Gastroesophageal sphincter (tissue), 4 donors: Measurements from ENCODE around the gene MTA3. TPM values are rescaled to one million over a fixed set of nuclear protein-coding genes. Genes with fewer than 3 reads are reported as not detected.

Source experiments
- ATAC-seq: fragments of 150-250 bp; one replicate; pipeline ENCODE4 v1.9.1; 2016; ENCODE audit warnings: mild to moderate bottlenecking, moderate library complexity
- H3K27ac ChIP-seq, 4 donors: fragments of 200-600 bp; sonication (generic) in 3 of 4; 1 replicate in 3 of 4; 2 replicates in 1 of 4; pipeline ENCODE4 v1.5.1; 2016 to 2019
- H3K27me3 ChIP-seq: fragments of 200-600 bp; sonication (generic); one replicate; pipeline ENCODE4 v1.5.1; 2019
- H3K36me3 ChIP-seq, 2 donors: fragments of 200-600 bp; sonication (generic); one replicate each; pipeline ENCODE4 v1.5.1; 2019; ENCODE audit warnings: control low read depth in 1 of 2
- H3K4me1 ChIP-seq, 3 donors: fragments of 200-600 bp; sonication (generic); 1 replicate in 2 of 3; 2 replicates in 1 of 3; pipeline ENCODE4 v1.5.1; 2016 to 2019; ENCODE audit warnings: control low read depth in 2 of 3
- H3K4me3 ChIP-seq, 2 donors: fragments of 200-600 bp; sonication (generic); one replicate each; pipeline ENCODE4 v1.5.1; 2019; ENCODE audit warnings: mild to moderate bottlenecking in 1 of 2, moderate library complexity in 1 of 2
- H3K9me3 ChIP-seq, 3 donors: fragments of 200-600 bp; sonication (generic); one replicate each; pipeline ENCODE4 v1.5.1; 2017 to 2019; ENCODE audit warnings: control low read depth in 2 of 3
- EP300 ChIP-seq: sonication (generic); formaldehyde crosslinking; IDR thresholded peaks from one replicate; pipeline ENCODE4 v1.6.1; 2017; ENCODE audit warnings: antibody characterized with exemption, mild to moderate bottlenecking
- POLR2A ChIP-seq, 2 donors: fragments of 450-650 bp; IDR thresholded peaks; one replicate each; pipeline ENCODE4 v1.6.1; 2017; ENCODE audit warnings: antibody characterized with exemption in 2 of 2, mild to moderate bottlenecking in 2 of 2, moderate library complexity in 1 of 2
- POLR2AphosphoS5 ChIP-seq: sonication (generic); formaldehyde crosslinking; IDR thresholded peaks from one replicate; pipeline ENCODE4 v1.6.1; 2017; ENCODE audit warnings: antibody characterized with exemption
- WGBS, 2 donors: methylation state at CpG; one replicate each; pipeline ENCODE4 v1.1.5; 2018; ENCODE audit warnings: low coverage in 1 of 2; 5-methylcytosine and 5-hydroxymethylcytosine counted together
- total RNA-seq, 4 donors: library from RNA; depleted of rRNA; stranded (reverse); fragments of >200 nt; gene quantifications; one replicate each; pipeline ENCODE4 v1.1.0, GENCODE V29; 2016
- TF ChIP-seq, protein P1 (sequence below), 4 experiments: fragments of 200-600 bp in 2 of 4; fragments of 450-650 bp in 2 of 4; sonication (generic) in 1 of 4; IDR thresholded peaks; one replicate each; pipeline ENCODE4 v1.5.1; 2017 to 2019; ENCODE audit warnings: antibody characterized with exemption in 4 of 4, mild to moderate bottlenecking in 2 of 4, moderate library complexity in 2 of 4

The MTA3 gene
- total RNA-seq, 4 donors from 2014 or later: 22.7 to 56.2 (median 29.3) TPM

- H3K9me3 ChIP-seq: peaks cover 0 to 10% (median 0%) of the 10 kb centered on the region in 3 donors
- WGBS, 2 donors: 85 to 100% methylated on average over 1 of the region's 1 CpG
- H3K36me3 ChIP-seq: peaks cover 0 to 60% of the 10 kb centered on the region in 2 donors
- no peaks in the 10 kb centered on the region for H3K27me3 ChIP-seq
- ATAC-seq: no peak
- no peak for TF ChIP-seq POLR2A (IDR thresholded peaks at IDR 0.05)
- TF ChIP-seq POLR2AphosphoS5: no peak
- no peak overlapping the region for H3K27ac ChIP-seq
- no peaks in the 10 kb centered on the region for H3K4me1 ChIP-seq
- no peak overlapping the region for H3K4me3 ChIP-seq
These were observed 165.4 kb downstream of the MTA3 start for GRCh38 chr2:42733852-42734251.

- peaks cover 0 to 75% of the 10 kb centered on the region in 2 donors for H3K36me3 ChIP-seq
- no peak overlapping the region for H3K4me3 ChIP-seq
- no peak for ATAC-seq
- no peaks in the 10 kb centered on the region for H3K27me3 ChIP-seq
- H3K9me3 ChIP-seq: peaks cover 0 to 10% (median 0%) of the 10 kb centered on the region in 3 donors
- H3K4me1 ChIP-seq: no peaks in the 10 kb centered on the region
- no peak for TF ChIP-seq POLR2AphosphoS5
- TF ChIP-seq, protein P1, sequence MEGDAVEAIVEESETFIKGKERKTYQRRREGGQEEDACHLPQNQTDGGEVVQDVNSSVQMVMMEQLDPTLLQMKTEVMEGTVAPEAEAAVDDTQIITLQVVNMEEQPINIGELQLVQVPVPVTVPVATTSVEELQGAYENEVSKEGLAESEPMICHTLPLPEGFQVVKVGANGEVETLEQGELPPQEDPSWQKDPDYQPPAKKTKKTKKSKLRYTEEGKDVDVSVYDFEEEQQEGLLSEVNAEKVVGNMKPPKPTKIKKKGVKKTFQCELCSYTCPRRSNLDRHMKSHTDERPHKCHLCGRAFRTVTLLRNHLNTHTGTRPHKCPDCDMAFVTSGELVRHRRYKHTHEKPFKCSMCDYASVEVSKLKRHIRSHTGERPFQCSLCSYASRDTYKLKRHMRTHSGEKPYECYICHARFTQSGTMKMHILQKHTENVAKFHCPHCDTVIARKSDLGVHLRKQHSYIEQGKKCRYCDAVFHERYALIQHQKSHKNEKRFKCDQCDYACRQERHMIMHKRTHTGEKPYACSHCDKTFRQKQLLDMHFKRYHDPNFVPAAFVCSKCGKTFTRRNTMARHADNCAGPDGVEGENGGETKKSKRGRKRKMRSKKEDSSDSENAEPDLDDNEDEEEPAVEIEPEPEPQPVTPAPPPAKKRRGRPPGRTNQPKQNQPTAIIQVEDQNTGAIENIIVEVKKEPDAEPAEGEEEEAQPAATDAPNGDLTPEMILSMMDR (IDR thresholded peaks at IDR 0.05): no peak
- no peak overlapping the region for H3K27ac ChIP-seq
These were observed 168.3 kb downstream of the MTA3 start for GRCh38 chr2:42736598-42737322.

GRCh38 chr2:42741140-42741539 lies 172.7 kb downstream of the MTA3 start:
- peaks cover 0 to 47% of the 10 kb centered on the region in 2 donors for H3K36me3 ChIP-seq
- TF ChIP-seq POLR2A (IDR thresholded peaks at IDR 0.05) (no peak), EP300 (no peak), POLR2AphosphoS5 (no peak)
- TF ChIP-seq, protein P1 (IDR thresholded peaks at IDR 0.05): no peak

DNA sequence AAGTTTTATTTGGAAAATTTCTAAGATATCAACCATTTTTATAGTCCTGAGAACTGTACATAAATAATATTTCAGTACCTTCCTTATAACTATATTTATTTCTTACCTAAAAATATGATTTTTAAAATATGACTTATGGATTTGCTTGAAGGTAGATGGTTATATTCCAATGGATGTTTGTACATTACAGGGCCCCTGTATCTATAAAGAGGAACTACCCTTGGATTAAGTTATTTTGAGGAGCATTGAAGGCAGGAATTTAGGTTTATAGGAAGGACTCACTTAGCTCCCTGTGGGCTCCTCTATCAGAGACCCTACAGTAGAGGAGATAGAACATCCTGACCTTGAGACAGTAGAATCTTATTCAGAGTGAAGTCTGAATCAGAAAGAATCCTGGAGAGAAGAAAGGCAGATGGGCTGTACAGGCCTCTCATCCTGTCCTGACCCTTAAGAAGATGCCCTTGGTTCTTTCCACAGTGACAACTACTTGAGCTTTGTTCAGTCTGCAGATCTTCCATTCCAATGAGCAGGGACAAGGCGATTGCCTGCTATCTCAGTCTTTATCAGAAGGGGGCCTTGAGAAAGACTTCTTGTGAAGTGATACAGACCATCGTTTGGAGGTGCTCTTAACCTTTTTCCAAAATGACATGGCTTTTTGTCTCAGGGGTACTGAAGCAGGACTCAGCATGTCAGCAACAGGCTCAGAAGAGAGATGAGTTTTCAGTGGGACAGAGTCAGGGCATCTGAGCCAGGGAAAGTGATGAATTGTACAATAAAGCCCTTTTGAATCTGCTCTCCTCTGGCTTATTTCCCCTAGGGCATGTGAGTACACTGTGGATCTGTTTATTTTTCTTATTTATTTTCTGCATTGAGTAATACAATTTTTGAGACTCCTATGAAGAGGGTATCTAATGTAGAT lies 174.6 kb downstream of the MTA3 start:
- H3K27ac ChIP-seq: no peak overlapping the region
- no peaks in the 10 kb centered on the region for H3K4me1 ChIP-seq
- H3K9me3 ChIP-seq: no peaks in the 10 kb centered on the region
- 33% methylated on average over 1 of the region's 2 CpGs; no CpG with 5 or more reads in 1 of the 2 donors for WGBS, 2 donors
- H3K4me3 ChIP-seq: no peak overlapping the region
- H3K27me3 ChIP-seq: no peaks in the 10 kb centered on the region
- TF ChIP-seq EP300: no peak
- no peak for TF ChIP-seq POLR2AphosphoS5
- TF ChIP-seq, protein P1 (IDR thresholded peaks at IDR 0.05): no peak
- no peak for TF ChIP-seq POLR2A (IDR thresholded peaks at IDR 0.05)
- ATAC-seq: no peak
- H3K36me3 ChIP-seq: peaks cover 0 to 44% of the 10 kb centered on the region in 2 donors

More at GRCh38 chr2:42741140-42741539, 172.7 kb downstream of the MTA3 start:
- Histone ChIP-seq H3K27me3 (no peaks in the 10 kb centered on the region), H3K4me1 (no peaks in the 10 kb centered on the region), H3K9me3 (no peaks in the 10 kb centered on the region), H3K27ac (no peak overlapping the region), H3K4me3 (no peak overlapping the region)
- ATAC-seq: no peak
- WGBS, 2 donors: 78% methylated on average over 2 to 3 of the region's 3 CpGs

- TF ChIP-seq EP300 (no peak), POLR2A (IDR thresholded peaks at IDR 0.05) (no peak), POLR2AphosphoS5 (no peak)
- TF ChIP-seq, protein P1 (IDR thresholded peaks at IDR 0.05): no peak
- no CpG with 5 or more reads among the region's 1 CpG for WGBS, 2 donors
- ATAC-seq: no peak
- Histone ChIP-seq H3K4me3 (no peak overlapping the region), H3K9me3 (no peaks in the 10 kb centered on the region), H3K4me1 (no peaks in the 10 kb centered on the region), H3K27me3 (no peaks in the 10 kb centered on the region), H3K27ac (no peak overlapping the region), H3K36me3 (peaks cover 0 to 45% of the 10 kb centered on the region in 2 donors)
These were observed 175.2 kb downstream of the MTA3 start for GRCh38 chr2:42743659-42743990.
